ENCODE data around the gene ZNRF3. TPM values are rescaled to one million over a fixed set of nuclear protein-coding genes. Genes with fewer than 3 reads are reported as not detected.

Gene ZNRF3
- total and polyA plus RNA-seq, 9 donors: 7.4 to 24.3 (median 11.6) TPM

DNA sequence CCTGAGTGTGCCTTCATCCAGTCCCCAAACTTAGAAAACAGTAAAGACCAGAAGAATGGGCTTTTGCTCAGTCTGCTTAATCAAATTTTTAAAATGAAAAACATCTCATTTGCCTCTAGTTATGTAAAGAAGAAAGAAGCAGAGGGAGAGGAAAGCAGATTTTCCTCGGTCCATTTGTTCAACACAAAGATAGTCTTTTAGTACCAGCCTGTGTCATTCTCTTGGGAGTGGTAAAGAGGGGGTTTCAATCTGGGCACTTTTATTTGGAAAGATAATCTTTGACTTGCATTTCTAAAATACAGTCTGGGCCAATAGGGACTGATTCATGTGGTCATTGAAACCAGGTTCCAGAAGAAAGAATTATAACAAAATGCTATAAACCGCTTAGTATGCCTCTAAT, 218.9 kb downstream of the ZNRF3 start:
- peaks cover 4% of the 10 kb centered on the region for H3K4me1 ChIP-seq (ENCODE audit: insufficient read depth)
- TF ChIP-seq, protein P1, sequence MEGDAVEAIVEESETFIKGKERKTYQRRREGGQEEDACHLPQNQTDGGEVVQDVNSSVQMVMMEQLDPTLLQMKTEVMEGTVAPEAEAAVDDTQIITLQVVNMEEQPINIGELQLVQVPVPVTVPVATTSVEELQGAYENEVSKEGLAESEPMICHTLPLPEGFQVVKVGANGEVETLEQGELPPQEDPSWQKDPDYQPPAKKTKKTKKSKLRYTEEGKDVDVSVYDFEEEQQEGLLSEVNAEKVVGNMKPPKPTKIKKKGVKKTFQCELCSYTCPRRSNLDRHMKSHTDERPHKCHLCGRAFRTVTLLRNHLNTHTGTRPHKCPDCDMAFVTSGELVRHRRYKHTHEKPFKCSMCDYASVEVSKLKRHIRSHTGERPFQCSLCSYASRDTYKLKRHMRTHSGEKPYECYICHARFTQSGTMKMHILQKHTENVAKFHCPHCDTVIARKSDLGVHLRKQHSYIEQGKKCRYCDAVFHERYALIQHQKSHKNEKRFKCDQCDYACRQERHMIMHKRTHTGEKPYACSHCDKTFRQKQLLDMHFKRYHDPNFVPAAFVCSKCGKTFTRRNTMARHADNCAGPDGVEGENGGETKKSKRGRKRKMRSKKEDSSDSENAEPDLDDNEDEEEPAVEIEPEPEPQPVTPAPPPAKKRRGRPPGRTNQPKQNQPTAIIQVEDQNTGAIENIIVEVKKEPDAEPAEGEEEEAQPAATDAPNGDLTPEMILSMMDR (IDR thresholded peaks at IDR 0.05): no peak
- TF ChIP-seq POLR2A (IDR thresholded peaks at IDR 0.05) (no peak), EP300 (IDR thresholded peaks at IDR 0.05) (no peak)
- H3K9me3 ChIP-seq: no peaks in the 10 kb centered on the region
- WGBS, 3 donors: 57 to 91% (median 81%) methylated on average over 2 of the region's 2 CpGs
- intact Hi-C loops (cut with DNase I): no loop called here
- no peak for DNase-seq
- H3K4me3 ChIP-seq: no peak overlapping the region
- H3K36me3 ChIP-seq: no peaks in the 10 kb centered on the region
- no peak overlapping the region for H3K27ac ChIP-seq
- H3K27me3 ChIP-seq: no peaks in the 10 kb centered on the region

DNA sequence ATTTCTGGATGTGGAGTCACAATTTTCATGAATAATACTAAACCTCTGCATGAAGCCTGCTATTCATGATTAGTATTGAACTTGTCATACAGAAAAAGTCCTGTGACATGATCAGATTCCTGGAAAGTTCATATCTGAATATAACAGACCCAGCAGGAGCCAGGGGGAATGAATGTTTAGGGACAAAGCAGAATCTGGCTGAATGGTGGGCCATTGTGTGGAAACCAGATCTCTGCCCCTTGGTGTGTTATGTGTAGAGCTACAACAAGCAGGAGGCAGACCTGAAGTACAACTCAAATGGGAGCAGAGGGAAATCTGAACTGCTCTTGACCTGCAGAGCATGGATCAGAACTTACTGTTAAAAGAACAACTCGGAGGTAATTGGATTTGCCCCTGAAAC, 219.7 kb downstream of the ZNRF3 start:
- intact Hi-C loops (cut with DNase I): no loop called here
- peaks cover 1% of the 10 kb centered on the region for H3K4me1 ChIP-seq (ENCODE audit: insufficient read depth)
- H3K27me3 ChIP-seq: no peaks in the 10 kb centered on the region
- H3K36me3 ChIP-seq: no peaks in the 10 kb centered on the region
- H3K9me3 ChIP-seq: no peaks in the 10 kb centered on the region
- no peak for DNase-seq
- H3K4me3 ChIP-seq: no peak overlapping the region
- TF ChIP-seq EP300 (IDR thresholded peaks at IDR 0.05): no peak
- TF ChIP-seq, protein P1 (IDR thresholded peaks at IDR 0.05): no peak
- TF ChIP-seq POLR2A (IDR thresholded peaks at IDR 0.05): no peak
- WGBS, 3 donors: 54 to 68% (median 59%) methylated on average over 1 of the region's 1 CpG
- H3K27ac ChIP-seq: no peak overlapping the region

DNA sequence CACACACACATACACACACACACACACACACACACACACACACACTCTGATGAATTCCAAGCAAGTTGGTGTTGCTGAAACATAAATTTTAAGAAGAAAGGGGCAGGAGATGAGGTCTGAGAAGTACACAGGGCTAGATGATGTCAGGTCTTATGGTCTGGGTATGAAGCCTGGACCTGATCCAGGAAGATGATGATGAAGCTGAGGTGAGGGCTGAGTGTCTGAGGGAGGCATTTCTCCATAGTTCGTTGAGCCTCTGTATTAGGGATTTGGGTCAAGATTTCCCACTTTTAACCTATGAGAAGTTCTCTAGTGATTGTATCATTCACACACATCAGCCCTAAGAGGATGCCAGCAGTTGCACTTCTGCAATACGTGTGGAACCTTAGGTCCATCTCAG, 222.1 kb downstream of the ZNRF3 start:
- TF ChIP-seq, protein P1 (IDR thresholded peaks at IDR 0.05): no peak
- no peak for TF ChIP-seq EP300 (IDR thresholded peaks at IDR 0.05)
- TF ChIP-seq POLR2A (IDR thresholded peaks at IDR 0.05): no peak
- Histone ChIP-seq H3K36me3 (no peaks in the 10 kb centered on the region), H3K27me3 (no peaks in the 10 kb centered on the region), H3K4me1 (ENCODE audit: insufficient read depth) (peaks cover 4% of the 10 kb centered on the region), H3K4me3 (no peak overlapping the region), H3K9me3 (no peaks in the 10 kb centered on the region), H3K27ac (no peak overlapping the region)
- no peak for DNase-seq
- 25 to 49% (median 40%) methylated on average over 2 of the region's 2 CpGs for WGBS, 3 donors
- intact Hi-C loops (cut with DNase I): no loop called here

DNA sequence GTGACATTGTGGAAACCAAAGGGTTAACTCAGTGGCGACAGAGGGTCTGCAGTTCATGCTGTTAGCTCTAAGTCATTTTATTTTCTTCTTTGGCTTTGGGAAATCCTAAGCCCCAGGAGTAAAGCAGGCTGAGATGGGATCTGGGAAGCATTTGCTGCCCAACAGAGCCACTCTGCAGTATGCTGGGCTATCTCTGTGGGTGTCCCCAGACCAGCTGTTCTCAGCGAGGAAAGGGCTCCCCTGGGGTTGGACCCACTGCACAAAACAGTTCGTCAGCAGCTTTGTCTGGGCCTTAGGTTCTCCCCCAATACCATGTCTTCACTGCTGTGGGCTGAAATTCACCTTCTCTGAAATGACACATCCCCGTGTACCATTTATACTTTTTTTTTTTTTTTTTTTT, 223.5 kb downstream of the ZNRF3 start:
- Histone ChIP-seq H3K36me3 (no peaks in the 10 kb centered on the region), H3K27me3 (no peaks in the 10 kb centered on the region), H3K4me3 (no peak overlapping the region), H3K4me1 (ENCODE audit: insufficient read depth) (peaks cover 4% of the 10 kb centered on the region), H3K9me3 (no peaks in the 10 kb centered on the region), H3K27ac (no peak overlapping the region)
- TF ChIP-seq, protein P1 (IDR thresholded peaks at IDR 0.05): no peak
- TF ChIP-seq POLR2A (IDR thresholded peaks at IDR 0.05) (no peak), EP300 (IDR thresholded peaks at IDR 0.05) (no peak)
- no peak for DNase-seq
- intact Hi-C loops (cut with DNase I): no loop called here
- WGBS, 3 donors: 43 to 79% (median 70%) methylated on average over 4 of the region's 4 CpGs

Small RNA genes within 50 kb of the gene (small RNA-seq; reads per million reads assigned to genes)
- gene Z93930.1: not detected

Other genes starting within 250 kb of the ZNRF3 start
- 100 to 1,000 TPM in 1 of 7 donors, 10 to 100 TPM in 6; 57.9 to 127 (median 82.2) TPM for gene TTC28, start 203.7 kb upstream of the ZNRF3 start, total RNA-seq
- 10 to 100 TPM; 16.7 to 24.3 TPM for gene TTC28, start 203.7 kb upstream of the ZNRF3 start, polyA plus RNA-seq
- 10 to 100 TPM in 4 of 7 donors, 1 to 10 TPM in 3; 4.1 to 18.2 (median 10.1) TPM for gene CHEK2, start 141.8 kb upstream of the ZNRF3 start, total RNA-seq
- 10 to 100 TPM; 10.2 to 10.5 TPM for gene CHEK2, start 141.8 kb upstream of the ZNRF3 start, polyA plus RNA-seq
- 10 to 100 TPM; 14.9 to 70.6 (median 17.0) TPM for gene HSCB, start 141.5 kb upstream of the ZNRF3 start, total RNA-seq
- 10 to 100 TPM; 25.7 to 27.9 TPM for gene HSCB, start 141.5 kb upstream of the ZNRF3 start, polyA plus RNA-seq
- gene CCDC117, start 110.9 kb upstream of the ZNRF3 start, total RNA-seq: 10 to 100 TPM; 14.9 to 24.7 (median 22.8) TPM
- 10 to 100 TPM; 11.7 to 34.2 TPM for gene CCDC117, start 110.9 kb upstream of the ZNRF3 start, polyA plus RNA-seq
- gene XBP1, start 83.0 kb upstream of the ZNRF3 start, total RNA-seq: 100 to 1,000 TPM; 115 to 229 (median 138) TPM
- gene XBP1, start 83.0 kb upstream of the ZNRF3 start, polyA plus RNA-seq: 100 to 1,000 TPM in 1 of 2 donors, 10 to 100 TPM in 1; 53.1 to 154 TPM
- under 1 TPM in 5 of 7 donors, not detected in 2; 0.32 to 0.92 (median 0.35) TPM for gene C22orf31, start 178.3 kb downstream of the ZNRF3 start, total RNA-seq
- gene C22orf31, start 178.3 kb downstream of the ZNRF3 start, polyA plus RNA-seq: under 1 TPM; 0.20 to 0.73 TPM
- gene KREMEN1, start 189.5 kb downstream of the ZNRF3 start, total RNA-seq: 10 to 100 TPM; 20.5 to 49.5 (median 40.1) TPM
- gene KREMEN1, start 189.5 kb downstream of the ZNRF3 start, polyA plus RNA-seq: 10 to 100 TPM; 15.4 to 32.6 TPM